ENCODE data around the gene HDGFL2. TPM values are rescaled to one million over a fixed set of nuclear protein-coding genes. Genes with fewer than 3 reads are reported as not detected.

HDGFL2 gene
- total and polyA plus RNA-seq, 2 of the 8 experiments (the other 6 are each of a cell fraction or from before 2014, with no cell fraction given) = 31.1 to 106 TPM

GRCh38 chr19:4429771-4430171 is 42.3 kb upstream of the HDGFL2 start:
- POLR2A ChIA-PET (ENCODE audit: partially characterized antibody) = interaction anchor here (49.6 to 58.1 kb wide), 2 partner anchors 5 to 8 kb away, joined by 1590 read pairs; partner anchors contain the start of genes CHAF1A, SH3GL1 and UBXN6
- no peak for FAIRE-seq

More at GRCh38 chr19:4429771-4430171, 42.3 kb upstream of the HDGFL2 start:
- no peak overlapping the region for H2AK5ac ChIP-seq (ENCODE audit: low read depth, low read length)
- H4K8ac ChIP-seq (ENCODE audit: extremely low read depth, insufficient read depth, low read length) = no peak overlapping the region
- no peak overlapping the region for H3K18ac ChIP-seq (ENCODE audit: extremely low read depth, low read length)
- peaks cover 2% of the 10 kb centered on the region for H3K79me1 ChIP-seq (ENCODE audit: low read depth, low read length)
- H3K4me1 ChIP-seq (replicated peaks in 1 of 4; ENCODE audit: control insufficient read depth in 3 of 4, insufficient read depth in 4 of 4, low read length in 3 of 4) = no peaks in the 10 kb centered on the region
- CTCF ChIA-PET (ENCODE audit: partially characterized antibody) = interaction anchor here (0.5 to 1.8 kb wide), 5 partner anchors 29 to 1349 kb away, joined by 3 to 6 read pairs (median 3); partner anchors contain the start of gene SH3GL1
- H3K56ac ChIP-seq (replicated peaks; ENCODE audit: insufficient read length, low read depth, low read length) = no peak overlapping the region
- TF ChIP-seq E2F6 (IDR thresholded peaks at IDR 0.05) (no peak), TAF1 (IDR thresholded peaks at IDR 0.05; ENCODE audit: low read depth, low read length) (no peak), HDAC2 (IDR thresholded peaks at IDR 0.05; ENCODE audit: borderline replicate concordance in 1 of 2, low read depth in 2 of 2, low read length in 2 of 2) (no peak), FOSL1 (IDR thresholded peaks at IDR 0.05; ENCODE audit: insufficient read depth, low read depth, low read length) (no peak), KDM5A (IDR thresholded peaks at IDR 0.05; ENCODE audit: low read length) (no peak), POU5F1 (IDR thresholded peaks at IDR 0.05; ENCODE audit: low read depth, low read length) (no peak), BACH1 (IDR thresholded peaks at IDR 0.05; ENCODE audit: low read length) (no peak), EGR1 (IDR thresholded peaks at IDR 0.05; ENCODE audit: borderline replicate concordance, low read depth, low read length) (no peak), RAD21 (IDR thresholded peaks at IDR 0.05 in 1 of 2, conservative IDR thresholded peaks at IDR 0.05 in 1 of 2; ENCODE audit: low read depth in 2 of 2, low read length in 2 of 2) (no peak), SP4 (IDR thresholded peaks at IDR 0.05; ENCODE audit: low read length) (no peak), CBX5 (IDR thresholded peaks at IDR 0.05; ENCODE audit: low read depth, low read length) (no peak)
- TF ChIP-seq, protein P1, sequence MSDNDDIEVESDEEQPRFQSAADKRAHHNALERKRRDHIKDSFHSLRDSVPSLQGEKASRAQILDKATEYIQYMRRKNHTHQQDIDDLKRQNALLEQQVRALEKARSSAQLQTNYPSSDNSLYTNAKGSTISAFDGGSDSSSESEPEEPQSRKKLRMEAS (IDR thresholded peaks at IDR 0.05) = no peak
- H3K9me3 ChIP-seq (ENCODE audit: insufficient read depth in 2 of 2, low read depth in 1 of 2, low read length in 1 of 2) = no peaks in the 10 kb centered on the region
- H2BK12ac ChIP-seq (ENCODE audit: low read depth, low read length) = no peak overlapping the region
- H3K4ac ChIP-seq (replicated peaks; ENCODE audit: insufficient read length, low read depth, low read length) = no peak overlapping the region
- 0 out of 4 replicates have a peak, but pooled peaks cover 0 to 6% of the 10 kb centered on the region in 2 experiments for H3K79me2 ChIP-seq (ENCODE audit: control insufficient read depth in 1 of 2, insufficient read depth in 2 of 2, low read length in 2 of 2)
- no peak overlapping the region for H3K4me3 ChIP-seq (ENCODE audit: extremely low read depth in 1 of 4, insufficient read depth in 2 of 4, low read depth in 3 of 4, low read length in 4 of 4)
- no peak overlapping the region for H3K14ac ChIP-seq (ENCODE audit: insufficient read length)
- no peaks in the 10 kb centered on the region for H3K27me3 ChIP-seq (replicated peaks in 1 of 4; ENCODE audit: control insufficient read depth in 3 of 4, extremely low read depth in 1 of 4, insufficient read depth in 3 of 4, low read length in 3 of 4)
- no peak for DNase-seq (ENCODE audit: low read depth in 1 of 2, low spot score in 2 of 2)
- H4K5ac ChIP-seq (ENCODE audit: insufficient read length, low read depth, low read length) = no peak overlapping the region
- no peak overlapping the region for H2AFZ ChIP-seq (ENCODE audit: low read length)
- H3K23me2 ChIP-seq (ENCODE audit: low read depth, low read length) = no peaks in the 10 kb centered on the region
- 95% methylated on average over 12 of the region's 12 CpGs; no CpG with 5 or more reads in 1 of the 2 experiments for WGBS, 2 experiments (ENCODE audit: extremely low coverage in 1 of 2, insufficient coverage in 1 of 2, insufficient read length in 1 of 2, insufficient replicate concordance in 2 of 2, low coverage in 1 of 2, low lambda C conversion rate in 2 of 2, missing lambda C conversion rate in 1 of 2)
- no peak overlapping the region for H2BK120ac ChIP-seq (replicated peaks; ENCODE audit: low read depth, low read length)
- no peak overlapping the region for H3K27ac ChIP-seq (ENCODE audit: low read depth, low read length)
- no peak overlapping the region for H2BK15ac ChIP-seq (ENCODE audit: low read length)
- H4K20me1 ChIP-seq (replicated peaks in 1 of 2; ENCODE audit: control insufficient read depth in 1 of 2, insufficient read depth in 2 of 2, low read length in 2 of 2) = peaks cover 2 to 21% of the 10 kb centered on the region in 2 experiments
- H3K4me2 ChIP-seq (ENCODE audit: insufficient read depth in 1 of 2, low read depth in 2 of 2, low read length in 2 of 2) = no peak overlapping the region
- no peak overlapping the region for H3K9ac ChIP-seq (replicated peaks in 1 of 4; ENCODE audit: extremely low read depth in 1 of 4, low read depth in 3 of 4, low read length in 3 of 4)
- H4K91ac ChIP-seq (replicated peaks; ENCODE audit: insufficient read length, low read length) = no peak overlapping the region
- H3K36me3 ChIP-seq (ENCODE audit: control insufficient read depth in 2 of 4, insufficient read depth in 4 of 4, low read length in 3 of 4) = peaks cover 58 to 85% (median 74%) of the 10 kb centered on the region in 4 experiments
- H2BK20ac ChIP-seq (ENCODE audit: low read length) = no peak overlapping the region
- H2BK5ac ChIP-seq (ENCODE audit: low read depth, low read length) = no peak overlapping the region
- H3K23ac ChIP-seq (ENCODE audit: insufficient read length) = no peak overlapping the region
